Neural progenitor cell (in vitro differentiated cells): ENCODE data around the gene ABCC4.

ENCODE experiments used
- CTCF ChIP-seq: fragments of 200-600 bp; sonication (generic); IDR thresholded peaks from 2 replicates; pipeline ENCODE4 v1.5.1; 2017; ENCODE audit warnings: antibody characterized with exemption, mild to moderate bottlenecking
- EZH2 ChIP-seq: fragments of 200-600 bp; sonication (generic); IDR thresholded peaks from 2 replicates; pipeline ENCODE4 v1.6.1; 2017; ENCODE audit warnings: antibody characterized with exemption, mild to moderate bottlenecking, moderate library complexity
- EZH2phosphoT487 ChIP-seq: fragments of 200-600 bp; sonication (generic); IDR thresholded peaks from 2 replicates; pipeline ENCODE4 v1.6.1; 2017; ENCODE audit warnings: antibody characterized with exemption

GRCh38 chr13:95212983-95213850 is 88.0 kb downstream of the ABCC4 start:
- TF ChIP-seq CTCF (no peak), EZH2phosphoT487 (no peak), EZH2 (no peak)
